Inflammatory macrophage treated with lipopolysaccharide for 1 hour (primary cell): ENCODE measurements around the gene TOMM6.
"Not testable (repeated sequence)": the region's sequence is repeated elsewhere in the genome, so short reads cannot be mapped to it uniquely, and the experiment has no call there.

Source experiments
- DNase-seq, 2 donors: peaks; one replicate each; pipeline ENCODE4 v3.0.0-alpha.2; 2020 to 2022

The TOMM6 gene

GRCh38 chr6:41785689-41786450 is 1.6 kb upstream of the TOMM6 start:
- DNase-seq = no peak

DNA sequence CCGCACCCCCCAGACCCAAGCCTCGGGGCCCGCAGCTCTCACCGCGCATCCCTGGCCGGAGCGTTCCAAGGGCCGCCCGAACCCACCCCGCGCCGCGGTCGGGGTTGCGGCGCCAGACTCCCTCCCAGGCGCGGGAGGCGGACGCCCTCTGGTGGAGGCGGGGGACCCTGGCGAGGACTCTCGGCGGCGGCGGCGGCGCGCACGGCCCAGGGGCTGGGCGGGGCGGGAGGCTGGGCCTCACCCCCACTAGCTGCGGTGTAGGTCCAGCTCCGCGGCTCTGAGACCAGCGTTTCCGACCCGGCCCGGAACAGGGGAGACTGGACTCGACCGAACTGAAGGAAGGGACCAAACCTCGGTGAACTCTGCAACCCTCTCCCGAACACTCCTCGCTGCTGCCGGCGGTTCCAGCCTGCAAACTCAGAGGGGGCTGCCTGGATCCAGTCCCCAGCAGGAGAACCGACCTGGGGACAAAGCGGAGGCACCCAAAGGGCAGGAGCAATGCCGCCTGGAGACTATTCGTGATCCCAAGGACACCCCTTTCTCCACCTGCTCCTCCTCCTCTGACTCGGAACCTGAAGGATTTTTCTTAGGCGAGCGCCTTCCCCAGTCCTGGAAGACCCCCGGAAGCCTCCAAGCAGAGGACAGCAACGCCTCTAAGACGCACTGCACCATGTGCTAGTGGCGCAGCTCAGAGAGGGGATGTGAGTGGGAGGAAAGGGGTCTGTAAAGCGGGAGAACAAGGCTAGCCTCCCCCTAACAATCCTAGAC is 859 bp upstream of the TOMM6 start:
- peak; percentile 70 to 89 for DNase-seq

GRCh38 chr6:41789390-41789724 is 1.9 kb downstream of the TOMM6 start:
- no peak for DNase-seq

DNA sequence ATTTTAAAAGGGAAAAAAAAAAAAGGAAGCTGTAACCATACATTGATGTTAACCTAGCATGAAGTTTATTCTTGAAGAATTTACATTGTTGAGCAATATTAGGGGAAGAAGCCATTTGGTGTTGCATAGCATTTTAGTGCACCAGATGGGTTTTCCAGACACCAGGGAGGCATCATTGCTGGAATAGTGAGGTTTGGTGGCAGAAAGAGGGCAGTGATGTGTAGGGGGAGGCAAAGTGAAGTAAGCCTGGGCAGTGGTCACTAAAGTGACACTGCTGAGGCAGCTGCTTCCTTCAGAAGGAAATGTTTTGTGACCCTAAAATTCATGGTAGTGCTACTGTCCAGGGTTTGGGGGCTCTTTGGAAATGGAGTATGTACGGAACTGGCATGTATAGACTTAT is 2.6 kb downstream of the TOMM6 start:
- peak; percentile 79 to 95 for DNase-seq

- DNase-seq = no peak
These were observed 3.8 kb downstream of the TOMM6 start for GRCh38 chr6:41791305-41791704.

- no peak for DNase-seq
These were observed 4.5 kb downstream of the TOMM6 start for GRCh38 chr6:41791984-41792383.

GRCh38 chr6:41796474-41796873 is 9.0 kb downstream of the TOMM6 start:
- DNase-seq = no peak

DNA sequence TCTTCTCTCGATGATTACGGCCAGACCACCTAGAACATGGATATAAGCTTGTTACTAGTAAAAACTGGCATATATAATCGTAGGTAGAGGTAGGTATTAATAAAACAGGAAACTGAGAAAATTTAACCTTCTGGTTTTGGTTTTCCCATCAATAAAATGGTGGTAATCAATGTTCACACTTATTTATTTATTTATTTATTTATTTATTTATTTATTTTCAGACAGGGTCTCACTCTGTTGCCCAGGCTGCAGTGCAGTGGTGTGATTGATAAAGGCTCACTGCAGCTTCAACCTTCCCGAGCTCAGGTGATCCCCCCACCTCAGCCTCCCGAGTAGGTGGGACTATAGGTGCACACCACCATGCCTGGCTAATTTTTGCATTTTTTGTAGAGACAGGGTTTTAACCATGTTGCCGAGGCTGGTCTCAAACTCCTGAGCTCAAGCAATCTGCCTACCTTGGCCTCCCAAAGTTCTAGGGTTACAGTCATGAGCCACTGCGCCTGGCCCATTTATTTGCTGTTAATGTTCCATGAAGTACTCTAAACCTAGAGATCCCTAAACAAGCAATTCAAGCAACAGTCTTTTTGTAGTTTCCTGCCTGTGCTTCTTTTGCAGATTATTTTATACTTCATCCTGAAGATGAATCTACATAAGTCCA is 11.5 kb downstream of the TOMM6 start:
- DNase-seq = no peak

GRCh38 chr6:41799559-41799911 is 12.0 kb downstream of the TOMM6 start:
- DNase-seq = no peak

GRCh38 chr6:41801380-41801779 is 13.9 kb downstream of the TOMM6 start:
- DNase-seq = peak in 1 of 2 donors; percentile 11

DNA sequence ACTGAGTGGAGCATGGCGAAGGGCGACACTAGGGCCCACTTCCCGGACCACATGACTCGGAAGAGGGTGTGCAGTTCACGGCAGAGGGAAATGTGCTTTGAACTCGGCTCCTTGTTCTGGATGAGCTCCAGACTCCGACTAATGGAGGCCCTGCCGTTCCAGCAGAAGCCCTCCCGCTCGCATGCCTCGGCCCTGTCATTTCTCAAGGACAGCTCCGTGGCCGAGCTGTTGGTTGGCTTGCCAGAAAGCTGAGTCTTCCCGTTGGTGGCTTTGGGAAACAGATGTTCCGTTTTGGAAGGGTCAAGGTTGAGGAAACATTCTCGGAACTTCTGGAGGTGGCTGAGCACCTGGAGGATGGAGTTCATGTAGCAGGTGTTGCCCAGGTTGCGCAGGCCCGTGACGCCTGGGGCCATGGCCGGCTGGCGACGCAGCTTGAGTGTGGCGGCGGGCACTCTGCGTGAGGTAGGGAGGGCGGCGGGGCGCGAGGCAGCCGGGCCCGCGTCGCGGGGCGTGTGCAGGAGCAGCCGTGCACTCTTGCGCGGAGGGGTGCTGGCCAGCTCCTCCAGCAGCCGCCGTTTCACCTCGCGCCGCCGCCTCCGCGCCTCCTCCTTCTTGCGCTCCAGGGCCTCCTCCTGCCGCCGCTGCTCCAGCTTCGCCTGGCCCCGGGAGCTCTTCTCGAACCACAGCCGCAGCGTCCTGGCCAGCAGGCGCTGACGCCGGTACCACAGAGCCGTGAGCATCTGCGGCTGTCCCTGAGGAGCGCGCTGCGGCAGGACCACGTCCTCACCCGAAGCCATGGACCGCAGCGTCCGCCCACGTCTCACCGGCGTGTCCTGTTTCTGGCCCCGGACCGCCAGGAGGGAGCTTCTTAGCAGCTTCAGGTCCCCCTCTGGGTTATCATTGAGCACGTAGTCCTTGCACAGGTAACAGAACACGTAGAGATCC is 18.6 kb downstream of the TOMM6 start:
- DNase-seq = no peak

GRCh38 chr6:41811095-41811494 is 23.6 kb downstream of the TOMM6 start:
- no peak for DNase-seq

GRCh38 chr6:41811946-41812345 is 24.5 kb downstream of the TOMM6 start:
- not testable (repeated sequence) for DNase-seq

DNA sequence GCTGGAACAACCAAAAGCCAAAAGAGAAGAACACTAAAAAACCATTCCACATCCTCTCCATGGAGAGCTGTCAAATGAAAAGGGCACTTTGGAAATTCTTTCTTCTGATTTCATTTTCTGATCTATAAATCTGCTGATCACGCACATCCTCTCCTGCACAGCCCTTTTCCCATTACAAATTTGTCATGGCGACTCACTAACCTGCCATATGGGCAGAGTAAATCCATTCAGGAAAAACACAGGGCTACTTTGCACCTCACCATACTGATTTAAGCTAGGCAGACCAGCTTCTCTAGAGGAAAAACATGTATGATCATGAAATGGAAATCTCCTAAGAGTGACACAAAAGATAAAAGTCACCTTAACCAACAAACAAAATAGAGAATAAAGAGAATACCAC is 26.0 kb downstream of the TOMM6 start:
- no peak for DNase-seq

- DNase-seq = no peak
These were observed 26.5 kb downstream of the TOMM6 start for GRCh38 chr6:41813956-41814355.

DNA sequence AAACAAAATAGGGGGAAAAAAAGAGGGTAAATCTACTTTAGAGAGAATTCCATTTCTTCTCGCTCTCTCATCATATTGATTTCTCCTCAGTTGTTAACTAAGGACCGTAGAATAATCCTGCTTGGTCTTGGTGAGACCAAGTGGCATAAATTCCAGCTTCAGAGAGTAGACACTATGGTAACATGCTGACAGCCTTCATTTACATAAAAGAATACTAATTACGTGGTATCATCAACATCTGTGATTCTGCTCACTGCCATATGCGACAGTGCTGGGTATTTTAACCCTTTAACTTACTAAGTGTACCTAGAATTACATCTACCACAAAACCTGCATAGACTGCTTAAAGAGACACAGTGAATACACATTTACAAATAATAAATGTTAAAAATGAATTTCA is 27.1 kb downstream of the TOMM6 start:
- no peak for DNase-seq

DNA sequence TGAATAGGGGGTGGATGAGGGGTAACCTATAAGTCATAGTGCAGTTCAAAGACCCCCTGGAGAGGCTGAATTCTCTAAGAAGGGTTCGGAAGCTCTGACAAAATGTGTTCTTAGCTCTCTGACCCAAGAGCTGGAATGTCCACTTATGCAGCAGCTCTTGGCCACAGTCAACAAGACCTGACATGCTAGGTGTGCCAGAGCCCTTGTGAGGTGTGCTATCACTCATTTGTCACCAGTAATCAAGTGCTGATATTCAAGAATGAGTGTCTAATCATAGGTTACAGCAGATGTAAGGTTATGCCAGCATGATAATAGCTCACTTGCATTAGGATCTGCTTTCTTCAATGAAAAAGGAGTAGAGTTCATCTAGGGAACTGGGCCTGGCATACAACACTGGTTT is 28.1 kb downstream of the TOMM6 start:
- DNase-seq = no peak

DNA sequence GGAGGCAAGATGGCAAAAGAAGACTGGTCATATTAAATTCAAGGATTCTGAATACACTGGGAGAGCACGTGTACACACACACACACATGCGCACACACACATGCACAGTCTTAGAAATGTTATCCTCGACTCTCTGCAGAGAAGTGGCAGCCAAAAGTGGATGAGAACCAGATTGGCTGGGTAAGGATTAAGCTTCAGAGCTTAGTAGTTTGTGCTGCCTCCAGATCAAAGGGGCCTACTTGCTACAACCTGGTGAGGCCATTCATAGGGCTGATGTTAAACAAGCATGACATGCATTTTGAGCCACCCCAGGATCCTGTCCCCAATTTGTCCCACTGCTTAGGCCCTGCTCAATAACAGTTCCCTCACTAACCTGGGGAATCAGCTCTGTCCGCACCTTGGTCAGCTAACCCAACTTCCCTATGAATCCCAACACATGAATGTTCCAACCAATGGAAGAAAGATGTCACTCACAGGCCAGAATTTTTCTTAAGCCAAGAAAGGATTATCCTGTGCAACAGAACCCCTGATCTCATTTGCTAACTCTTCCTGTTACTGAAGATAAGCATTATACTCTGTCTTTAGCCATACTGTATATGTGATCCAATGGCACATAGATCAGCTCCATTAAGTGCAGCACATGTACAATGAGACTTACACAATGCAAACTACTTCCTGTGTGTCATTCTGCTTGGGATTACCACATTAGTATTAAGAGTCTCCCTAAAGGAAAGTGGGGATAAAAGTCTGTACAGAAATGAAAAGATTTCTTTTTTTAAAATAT is 31.0 kb downstream of the TOMM6 start:
- peak; percentile 50 to 66 for DNase-seq

- peak; percentile 71 to 73 for DNase-seq
These were observed 33.8 kb downstream of the TOMM6 start for GRCh38 chr6:41821266-41821665.

GRCh38 chr6:41822021-41822420 is 34.5 kb downstream of the TOMM6 start:
- no peak for DNase-seq

DNA sequence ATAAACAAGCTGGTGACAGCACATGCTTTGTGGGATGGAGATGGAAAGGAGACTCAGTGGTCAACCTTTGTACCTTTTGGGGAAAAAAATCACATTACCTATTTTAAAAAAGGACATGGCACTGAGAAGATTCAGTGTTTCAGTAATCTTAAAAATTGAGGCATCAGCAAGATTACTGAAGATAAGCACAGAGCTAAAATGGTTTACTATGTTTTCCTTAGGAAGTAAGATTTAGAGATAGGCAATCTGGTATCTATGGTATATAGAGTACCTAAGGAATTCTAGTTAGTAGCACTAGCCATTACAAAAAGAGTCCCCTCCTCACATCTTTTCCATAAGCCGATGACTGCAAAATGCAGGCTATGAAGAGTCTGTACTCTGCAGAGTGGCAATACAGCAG is 35.7 kb downstream of the TOMM6 start:
- no peak for DNase-seq
